GM12878 (cell line): ENCODE data around the gene TNFRSF1B. TPM values are rescaled to one million over a fixed set of nuclear protein-coding genes. Genes with fewer than 3 reads are reported as not detected.
A peak's percentile ranks its signal among the peaks of the same experiment; 100 is the strongest.

Experiments
- ATAC-seq: fragments of 200-7000 bp; cut with Tn5 transposase; 3 replicates; pipeline ENCODE4 v1.9.1; 2020; ENCODE audit warnings: mild to moderate bottlenecking, moderate library complexity
- BruUV-seq: library from RNA; stranded (reverse); fragments of 400-500 nt; replicated peaks from 2 replicates; lab custom pipeline; 2021; lab: Mats Ljungman, UMichigan
- CTCF ChIA-PET: fragments of 300-600 bp; sonication (Branson Sonifier 250); formaldehyde crosslinking; extraction: SDS; loops from one replicate; lab custom pipeline; 2021; ENCODE audit warnings: inconsistent platforms; lab: Yijun Ruan, JAX
- POLR2A ChIA-PET: fragments of 350-600 bp; formaldehyde crosslinking; extraction: SDS; loops from one replicate; lab custom pipeline; 2021; ENCODE audit warnings: inconsistent platforms; lab: Charles Lee
- RAD21 ChIA-PET: fragments of 300-600 bp; sonication (Branson Sonifier 250); formaldehyde crosslinking; loops from one replicate; lab custom pipeline; 2023; ENCODE audit warnings: antibody characterized with exemption; ENCODE audit not compliant: unreplicated experiment; lab: Charles Lee
- SMC1A ChIA-PET: fragments of 300-600 bp; sonication (Branson Sonifier 250); formaldehyde crosslinking; loops from one replicate; lab custom pipeline; 2023; ENCODE audit not compliant: unreplicated experiment, uncharacterized antibody; lab: Charles Lee
- DNase-seq: peaks from one replicate; pipeline ENCODE4 v3.0.0-alpha.2; 2011; ENCODE audit warnings: low read depth, low spot score
- FAIRE-seq: peaks from 3 replicates; lab custom pipeline; 2011; peaks lifted over from hg19 to GRCh38; lab: Jason Lieb, UNC
- H2AFZ ChIP-seq: 2 replicates; pipeline ENCODE4 v1.6.0; 2011; ENCODE audit warnings: low read depth, low read length, control low read depth; ENCODE audit not compliant: control insufficient read depth
- H3K27ac ChIP-seq: 2 replicates; pipeline ENCODE4 v1.5.1; 2011; ENCODE audit warnings: control low read depth; ENCODE audit not compliant: control insufficient read depth, insufficient read depth
- H3K27me3 ChIP-seq, 2 experiments: replicated peaks in 1 of 2; 2 replicates each; pipeline versions ENCODE4 v1.6.0 to v1.6.1; 2011; ENCODE audit warnings: low read length in 1 of 2; ENCODE audit not compliant: control insufficient read depth in 2 of 2, insufficient read depth in 2 of 2
- H3K36me3 ChIP-seq, 2 experiments: 2 replicates each; pipeline ENCODE4 v1.5.1; 2011; ENCODE audit warnings: low read length in 1 of 2; ENCODE audit not compliant: control insufficient read depth in 2 of 2, insufficient read depth in 2 of 2
- H3K4me1 ChIP-seq: 2 replicates; pipeline ENCODE4 v1.6.1; 2011; ENCODE audit warnings: mild to moderate bottlenecking, low read length, moderate library complexity, mixed read lengths; ENCODE audit not compliant: control insufficient read depth, insufficient read depth
- H3K4me2 ChIP-seq: 2 replicates; pipeline ENCODE4 v1.6.0; 2011; ENCODE audit warnings: control low read depth; ENCODE audit not compliant: control insufficient read depth, insufficient read depth
- H3K4me3 ChIP-seq: fragments of 200-600 bp; sonication (generic); 2 replicates; pipeline ENCODE4 v1.5.1; 2016
- H3K79me2 ChIP-seq: 2 replicates; pipeline ENCODE4 v1.6.0; 2011; ENCODE audit warnings: low read length; ENCODE audit not compliant: control insufficient read depth, insufficient read depth
- H3K9ac ChIP-seq: 2 replicates; pipeline ENCODE4 v1.8.0; 2011; ENCODE audit warnings: low read length, control low read depth, mixed read lengths; ENCODE audit not compliant: control insufficient read depth, insufficient read depth
- H3K9me3 ChIP-seq: replicated peaks from 3 replicates; pipeline ENCODE4 v1.5.1; 2011; ENCODE audit warnings: mild to moderate bottlenecking, low read length; ENCODE audit not compliant: control insufficient read depth, insufficient read depth
- H4K20me1 ChIP-seq: 2 replicates; pipeline ENCODE4 v1.6.0; 2011; ENCODE audit not compliant: control insufficient read depth, insufficient read depth
- ASH2L ChIP-seq: fragments of 300-600, 200-600 bp; sonication (generic); IDR thresholded peaks from 2 replicates; pipeline ENCODE4 v1.6.1; 2017; ENCODE audit warnings: low read depth, mild to moderate bottlenecking, borderline replicate concordance
- ATF7 ChIP-seq: fragments of 450-650 bp; IDR thresholded peaks from 2 replicates; pipeline ENCODE4 v1.6.1; 2016; ENCODE audit warnings: low read depth, mild to moderate bottlenecking
- E2F4 ChIP-seq: IDR thresholded peaks from 2 replicates; pipeline ENCODE4 v1.6.1; 2012; ENCODE audit warnings: low read depth, low read length, improper control_type of control experiment
- EGR1 ChIP-seq, 2 experiments: IDR thresholded peaks; 1 replicate in 1 of 2; 2 replicates in 1 of 2; pipeline ENCODE4 v1.6.1; 2011 to 2012; ENCODE audit warnings: low read depth in 2 of 2, low read length in 2 of 2, borderline replicate concordance in 1 of 2, mild to moderate bottlenecking in 1 of 2, moderate library complexity in 1 of 2
- EP300 ChIP-seq, 2 experiments: fragments of 150-350 bp in 1 of 2; IDR thresholded peaks; 2 replicates each; pipeline ENCODE4 v1.6.1; 2011 to 2012; ENCODE audit warnings: low read depth in 2 of 2, low read length in 2 of 2, borderline replicate concordance in 1 of 2, improper control_type of control experiment in 1 of 2, inconsistent platforms in 1 of 2; ENCODE audit not compliant: control insufficient read depth in 1 of 2
- FOXM1 ChIP-seq: IDR thresholded peaks from 2 replicates; pipeline ENCODE4 v1.6.1; 2012; ENCODE audit warnings: low read depth, mild to moderate bottlenecking, inconsistent platforms, low read length, moderate library complexity
- IRF4 ChIP-seq: IDR thresholded peaks from 2 replicates; pipeline ENCODE4 v1.6.1; 2011; ENCODE audit warnings: low read depth, low read length
- NFIC ChIP-seq: IDR thresholded peaks from 2 replicates; pipeline ENCODE4 v1.6.1; 2012; ENCODE audit warnings: low read depth, mild to moderate bottlenecking, inconsistent platforms, low read length, moderate library complexity
- NFYA ChIP-seq: IDR thresholded peaks from 2 replicates; pipeline ENCODE4 v1.6.1; 2011; ENCODE audit warnings: low read depth, mild to moderate bottlenecking, low read length, improper control_type of control experiment, borderline replicate concordance
- PAX5 ChIP-seq: IDR thresholded peaks from 2 replicates; pipeline ENCODE4 v1.6.1; 2011; ENCODE audit warnings: low read depth, low read length, borderline replicate concordance
- PKNOX1 ChIP-seq: fragments of 450-650 bp; IDR thresholded peaks from 2 replicates; pipeline ENCODE4 v1.6.1; 2016; ENCODE audit warnings: mild to moderate bottlenecking
- POLR2A ChIP-seq: IDR thresholded peaks from 2 replicates; pipeline ENCODE4 v1.6.1; 2011; ENCODE audit warnings: low read depth, mild to moderate bottlenecking, low read length
- RUNX3 ChIP-seq: IDR thresholded peaks from 2 replicates; pipeline ENCODE4 v1.6.1; 2012; ENCODE audit warnings: low read length, inconsistent platforms
- YY1 ChIP-seq: IDR thresholded peaks from 2 replicates; pipeline ENCODE4 v1.6.1; 2011; ENCODE audit warnings: low read depth, mild to moderate bottlenecking, low read length
- ZNF592 ChIP-seq: fragments of 450-650 bp; IDR thresholded peaks from 2 replicates; pipeline ENCODE4 v1.6.1; 2017; ENCODE audit warnings: mild to moderate bottlenecking, moderate library complexity
- WGBS: methylation state at CpG from one replicate; pipeline ENCODE4 v1.1.6; 2016; ENCODE audit warnings: low lambda C conversion rate; ENCODE audit not compliant: insufficient replicate concordance, insufficient coverage; ENCODE audit errors: missing lambda C conversion rate; 5-methylcytosine and 5-hydroxymethylcytosine counted together
- in situ Hi-C: fragments of 300-500 bp; cut with MboI; formaldehyde crosslinking; loops from 9 replicates; pipeline ENCODE4 v1.14.3; 2018; ENCODE audit warnings: mixed read lengths
- intact Hi-C: fragments of 100-400 bp; cut with micrococcal nuclease; formaldehyde crosslinking; loops from one replicate; pipeline ENCODE4 v1.14.2; 2022; ENCODE audit not compliant: unreplicated experiment
- polyA plus RNA-seq, 11 experiments: library from polyadenylated mRNA; depleted of rRNA in 4 of 11; unstranded in 6 of 11; stranded (reverse) in 5 of 11; fragments of >200 nt; fragmentation: Nextera tagmentation in 4 of 11; fragmentation: Illumina TruSeq in 1 of 11; extraction: Ambion mirVana in 4 of 11; extraction: Trizol in 1 of 11; gene quantifications; 1 replicate in 1 of 11; 2 replicates in 10 of 11; pipeline versions ENCODE4 v1.2.1 to v1.2.3, GENCODE V29; 2011 to 2016; ENCODE audit warnings: inconsistent platforms in 2 of 11, missing spikeins in 2 of 11, low read depth in 1 of 11
- total RNA-seq, 4 experiments: library from RNA; depleted of rRNA in 3 of 4; stranded (reverse); fragments of >200 nt in 3 of 4; fragmentation: Illumina TruSeq in 1 of 4; extraction: Trizol in 1 of 4; gene quantifications; 2 replicates each; pipeline versions ENCODE4 v1.2.1 to v1.2.3, GENCODE V29; 2013 to 2021

Gene TNFRSF1B
- total and polyA plus RNA-seq, 10 of the 15 experiments (the other 5 are each of a cell fraction or from before 2014, with no cell fraction given), result 10.1 to 87.2 (median 37.3) TPM

GRCh38 chr1:12167493-12168429, 970 bp downstream of the TNFRSF1B start:
- Histone ChIP-seq H3K27me3 (no peaks in the 10 kb centered on the region), H3K4me2 (peak overlapping the region; percentile 89), H2AFZ (no peak overlapping the region), H3K36me3 (peaks cover 2 to 5% of the 10 kb centered on the region in 2 experiments; a peak in 2 of 4 replicates), H3K27ac (peak overlapping the region; percentile 82), H3K79me2 (peaks cover 56% of the 10 kb centered on the region), H3K4me1 (peaks cover 45% of the 10 kb centered on the region), H3K4me3 (peak overlapping the region; percentile 91), H3K9ac (peak overlapping the region; percentile 88), H4K20me1 (no peaks in the 10 kb centered on the region; the same call in 1 of the 2 replicates), H3K9me3 (no peaks in the 10 kb centered on the region)
- BruUV-seq, result no TSS peak
- SMC1A ChIA-PET, result interaction anchor here (0.6 to 20.8 kb wide), 8 partner anchors 10 to 73 kb away, joined by 3 to 347 read pairs (median 7); no protein-coding TSS in a partner anchor
- WGBS, result 1% methylated on average over 33 of the region's 33 CpGs
- POLR2A ChIA-PET, result interaction anchor here (1.6 to 3.3 kb wide), 4 partner anchors 12 to 33 kb away, joined by 3 to 35 read pairs (median 12); no protein-coding TSS in a partner anchor
- in situ Hi-C loops (loop anchor here (25.0 kb wide), 1 partner anchor 1570 kb away; no protein-coding TSS in a partner anchor), intact Hi-C loops (no loop called here)
- FAIRE-seq (no peak), ATAC-seq (peak; percentile 22), DNase-seq (no peak)
- RAD21 ChIA-PET, result interaction anchor here (0.8 to 8.2 kb wide), 7 partner anchors 8 to 47 kb away, joined by 3 to 119 read pairs (median 3); no protein-coding TSS in a partner anchor
- CTCF ChIA-PET, result interaction anchor here (1.5 to 3.4 kb wide), 5 partner anchors 16 to 43 kb away, joined by 4 to 19 read pairs (median 10); no protein-coding TSS in a partner anchor
- peak; percentile 28; the same call in 1 of the 2 replicates for TF ChIP-seq POLR2A
- 0 out of 2 replicates have a peak, but pooled peaks have one; percentile 2 for TF ChIP-seq PAX5
- 0 out of 2 replicates have a peak, but pooled peaks have one; percentile 1 for TF ChIP-seq ATF7
- TF ChIP-seq PKNOX1, result peak; percentile 51; the same call in 1 of the 2 replicates
- peak in 1 of 2 experiments; percentile 56; a peak in 1 of 3 replicates for TF ChIP-seq EGR1 (IDR thresholded peaks at IDR 0.05; ENCODE audit: borderline replicate concordance in 1 of 2, low read depth in 2 of 2, low read length in 2 of 2)
- TF ChIP-seq NFIC, result no peak
- TF ChIP-seq EP300 (IDR thresholded peaks at IDR 0.05; ENCODE audit: borderline replicate concordance in 1 of 2, control insufficient read depth in 1 of 2, low read depth in 2 of 2, low read length in 2 of 2), result 0 out of 4 replicates have a peak, but pooled peaks of 1 of the 2 experiments have one; percentile 35
- no peak for TF ChIP-seq ASH2L
- TF ChIP-seq FOXM1, result no peak
- TF ChIP-seq RUNX3, result peak; percentile 50; the same call in 1 of the 2 replicates
- TF ChIP-seq NFYA, result no peak
- TF ChIP-seq E2F4, result no peak
- 0 out of 2 replicates have a peak, but pooled peaks have one; percentile 25 for TF ChIP-seq YY1
- no peak for TF ChIP-seq ZNF592
- 0 out of 2 replicates have a peak, but pooled peaks have one; percentile 16 for TF ChIP-seq IRF4
